NB4 (cell line): ENCODE measurements around the gene C19orf38.

Experiments
- DNase-seq: peaks from one replicate; pipeline ENCODE4 v3.0.0; 2010; ENCODE audit warnings: low read depth
- H3K4me3 ChIP-seq: one replicate; pipeline ENCODE4 v1.5.1; 2011; ENCODE audit warnings: mild to moderate bottlenecking, low read depth, low read length, moderate library complexity
- CTCF ChIP-seq: IDR thresholded peaks from one replicate; pipeline ENCODE4 v1.5.1; 2012; ENCODE audit warnings: low read depth, low read length
- MYC ChIP-seq: IDR thresholded peaks from 2 replicates; pipeline ENCODE4 v1.6.1; 2011; ENCODE audit warnings: low read depth, low read length
- POLR2A ChIP-seq: IDR thresholded peaks from 2 replicates; pipeline ENCODE4 v1.6.1; 2011; ENCODE audit warnings: mild to moderate bottlenecking; ENCODE audit not compliant: insufficient read length; ENCODE audit errors: extremely low read depth
- TF ChIP-seq, protein P1 (sequence below): IDR thresholded peaks from 2 replicates; pipeline ENCODE4 v1.6.1; 2011; ENCODE audit warnings: low read depth, low read length

C19orf38 gene

GRCh38 chr19:10887616-10888367 is 39.6 kb downstream of the C19orf38 start:
- no peak for DNase-seq
- TF ChIP-seq POLR2A = no peak
- TF ChIP-seq, protein P1, sequence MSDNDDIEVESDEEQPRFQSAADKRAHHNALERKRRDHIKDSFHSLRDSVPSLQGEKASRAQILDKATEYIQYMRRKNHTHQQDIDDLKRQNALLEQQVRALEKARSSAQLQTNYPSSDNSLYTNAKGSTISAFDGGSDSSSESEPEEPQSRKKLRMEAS = no peak
- no peak for TF ChIP-seq CTCF
- no peak for TF ChIP-seq MYC
- H3K4me3 ChIP-seq = no peak overlapping the region

GRCh38 chr19:10888421-10888866 is 40.2 kb downstream of the C19orf38 start:
- no peak overlapping the region for H3K4me3 ChIP-seq
- TF ChIP-seq POLR2A (no peak), MYC (no peak), CTCF (no peak)
- TF ChIP-seq, protein P1 = no peak
- no peak for DNase-seq

- DNase-seq = no peak
- no peak for TF ChIP-seq CTCF
- TF ChIP-seq, protein P1 = no peak
- TF ChIP-seq MYC = no peak
- no peak for TF ChIP-seq POLR2A
- H3K4me3 ChIP-seq = no peak overlapping the region
Measured at GRCh38 chr19:10889880-10890279, 41.7 kb downstream of the C19orf38 start.

GRCh38 chr19:10891405-10892086 is 43.3 kb downstream of the C19orf38 start:
- no peak for DNase-seq
- no peak for TF ChIP-seq MYC
- no peak for TF ChIP-seq CTCF
- TF ChIP-seq POLR2A = no peak
- TF ChIP-seq, protein P1 = no peak
- no peak overlapping the region for H3K4me3 ChIP-seq

GRCh38 chr19:10892256-10892655 is 44.0 kb downstream of the C19orf38 start:
- no peak overlapping the region for H3K4me3 ChIP-seq
- no peak for DNase-seq

GRCh38 chr19:10894911-10895213 is 46.6 kb downstream of the C19orf38 start:
- DNase-seq = no peak
- no peak overlapping the region for H3K4me3 ChIP-seq

More at GRCh38 chr19:10892256-10892655, 44.0 kb downstream of the C19orf38 start:
- TF ChIP-seq MYC = no peak
- TF ChIP-seq POLR2A = no peak

More at GRCh38 chr19:10894911-10895213, 46.6 kb downstream of the C19orf38 start:
- TF ChIP-seq CTCF = no peak
- TF ChIP-seq, protein P1 = no peak
- TF ChIP-seq POLR2A = no peak
